Measurements from ENCODE around the gene KDM4C. TPM values are rescaled to one million over a fixed set of nuclear protein-coding genes. Genes with fewer than 3 reads are reported as not detected.
"Not testable (repeated sequence)": the region's sequence is repeated elsewhere in the genome, so short reads cannot be mapped to it uniquely, and the experiment has no call there.

KDM4C gene
- total RNA-seq, 2 experiments from 2014 or later: 51.5 to 60.3 TPM

DNA sequence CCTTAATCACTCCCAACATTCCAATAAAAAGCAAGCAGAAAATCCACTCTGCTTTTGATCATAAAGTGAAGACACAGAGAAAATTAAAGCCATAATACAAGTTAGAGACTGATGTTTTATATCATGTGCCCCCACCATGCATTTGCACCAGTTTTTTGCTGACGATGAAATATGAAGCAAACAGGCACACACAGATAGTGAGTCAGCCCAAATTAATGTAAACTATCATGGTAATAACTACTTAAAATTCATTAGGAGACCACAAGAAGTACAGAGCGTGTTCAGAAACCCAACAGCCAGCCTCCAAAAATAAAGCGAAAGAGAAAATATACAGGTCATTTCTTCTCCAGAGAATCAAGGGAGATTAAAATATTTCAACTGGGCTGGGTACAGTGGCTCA is 46.4 kb upstream of the KDM4C start:
- no peaks in the 10 kb centered on the region for H3K79me2 ChIP-seq (ENCODE audit: insufficient read depth, low read depth, low read length)
- CTCF ChIA-PET (ENCODE audit: unreplicated experiment): no interaction called here
- H3K36me3 ChIP-seq (ENCODE audit: insufficient read depth, low read length): no peaks in the 10 kb centered on the region
- no peak overlapping the region for H3K4me2 ChIP-seq (ENCODE audit: low read length)
- H3K9me2 ChIP-seq (ENCODE audit: insufficient read depth, low read length): no peaks in the 10 kb centered on the region
- no peak overlapping the region for H3K4me3 ChIP-seq (ENCODE audit: low read depth, low read length, poor library complexity, severe bottlenecking)
- DNase-seq (ENCODE audit: low spot score): no peak
- no peak overlapping the region for H2AFZ ChIP-seq (ENCODE audit: low read length)
- peaks cover 14% of the 10 kb centered on the region; the same call in 1 of the 2 replicates for H3K9me3 ChIP-seq (ENCODE audit: low read length)
- BruUV-seq (replicated peaks): no TSS peak
- intact Hi-C loops (cut with micrococcal nuclease; ENCODE audit: unreplicated experiment): no loop called here
- H3K4me1 ChIP-seq (ENCODE audit: insufficient read depth, low read length, poor library complexity, severe bottlenecking): no peaks in the 10 kb centered on the region
- H4K20me1 ChIP-seq (ENCODE audit: insufficient read depth, low read length): no peaks in the 10 kb centered on the region
- no peak overlapping the region for H3K27ac ChIP-seq (ENCODE audit: low read depth, low read length, poor library complexity, severe bottlenecking)
- no peak for TF ChIP-seq EZH2phosphoT487 (IDR thresholded peaks at IDR 0.05; ENCODE audit: borderline replicate concordance, low read depth, low read length)
- TF ChIP-seq, protein P1, sequence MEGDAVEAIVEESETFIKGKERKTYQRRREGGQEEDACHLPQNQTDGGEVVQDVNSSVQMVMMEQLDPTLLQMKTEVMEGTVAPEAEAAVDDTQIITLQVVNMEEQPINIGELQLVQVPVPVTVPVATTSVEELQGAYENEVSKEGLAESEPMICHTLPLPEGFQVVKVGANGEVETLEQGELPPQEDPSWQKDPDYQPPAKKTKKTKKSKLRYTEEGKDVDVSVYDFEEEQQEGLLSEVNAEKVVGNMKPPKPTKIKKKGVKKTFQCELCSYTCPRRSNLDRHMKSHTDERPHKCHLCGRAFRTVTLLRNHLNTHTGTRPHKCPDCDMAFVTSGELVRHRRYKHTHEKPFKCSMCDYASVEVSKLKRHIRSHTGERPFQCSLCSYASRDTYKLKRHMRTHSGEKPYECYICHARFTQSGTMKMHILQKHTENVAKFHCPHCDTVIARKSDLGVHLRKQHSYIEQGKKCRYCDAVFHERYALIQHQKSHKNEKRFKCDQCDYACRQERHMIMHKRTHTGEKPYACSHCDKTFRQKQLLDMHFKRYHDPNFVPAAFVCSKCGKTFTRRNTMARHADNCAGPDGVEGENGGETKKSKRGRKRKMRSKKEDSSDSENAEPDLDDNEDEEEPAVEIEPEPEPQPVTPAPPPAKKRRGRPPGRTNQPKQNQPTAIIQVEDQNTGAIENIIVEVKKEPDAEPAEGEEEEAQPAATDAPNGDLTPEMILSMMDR (conservative IDR thresholded peaks at IDR 0.05; ENCODE audit: low read length): no peak
- POLR2A ChIA-PET: no interaction called here

GRCh38 chr9:6712041-6712440 is 45.7 kb upstream of the KDM4C start:
- POLR2A ChIA-PET: no interaction called here
- no TSS peak for BruUV-seq (replicated peaks)

DNA sequence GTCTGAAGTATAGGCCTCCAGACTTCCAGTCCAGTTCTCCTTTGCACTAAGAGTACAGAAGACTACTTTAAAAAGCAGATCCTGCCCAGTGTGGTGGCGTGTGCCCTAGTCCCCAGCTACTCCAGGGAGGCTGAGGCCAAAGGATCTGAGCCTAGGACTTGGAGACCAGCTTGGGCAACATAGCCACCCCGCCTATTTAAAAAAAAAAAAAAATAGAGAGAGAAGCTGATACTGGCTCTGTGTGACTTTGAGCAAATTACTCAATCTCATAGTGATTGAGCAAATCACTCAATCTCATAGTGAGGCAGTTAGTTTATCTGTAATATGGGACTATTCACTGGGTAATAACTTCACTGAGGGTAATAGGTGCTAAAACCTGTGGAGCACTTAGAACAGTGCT is 43.6 kb upstream of the KDM4C start:
- CTCF ChIA-PET (ENCODE audit: unreplicated experiment): interaction anchor here (0.6 kb wide), 1 partner anchor 1269 kb away, joined by 3 read pairs; no protein-coding TSS in a partner anchor
- no TSS peak for BruUV-seq (replicated peaks)

More at GRCh38 chr9:6712041-6712440, 45.7 kb upstream of the KDM4C start:
- H3K9me3 ChIP-seq (ENCODE audit: low read length): peaks cover 14% of the 10 kb centered on the region; the same call in 1 of the 2 replicates
- H3K79me2 ChIP-seq (ENCODE audit: insufficient read depth, low read depth, low read length): no peaks in the 10 kb centered on the region
- H4K20me1 ChIP-seq (ENCODE audit: insufficient read depth, low read length): no peaks in the 10 kb centered on the region
- CTCF ChIA-PET (ENCODE audit: unreplicated experiment): no interaction called here
- no peak for TF ChIP-seq EZH2phosphoT487 (IDR thresholded peaks at IDR 0.05; ENCODE audit: borderline replicate concordance, low read depth, low read length)
- TF ChIP-seq, protein P1 (conservative IDR thresholded peaks at IDR 0.05; ENCODE audit: low read length): no peak
- H2AFZ ChIP-seq (ENCODE audit: low read length): no peak overlapping the region
- H3K4me3 ChIP-seq (ENCODE audit: low read depth, low read length, poor library complexity, severe bottlenecking): no peak overlapping the region
- no peaks in the 10 kb centered on the region for H3K9me2 ChIP-seq (ENCODE audit: insufficient read depth, low read length)
- no peak overlapping the region for H3K4me2 ChIP-seq (ENCODE audit: low read length)
- intact Hi-C loops (cut with micrococcal nuclease; ENCODE audit: unreplicated experiment): no loop called here
- no peak for DNase-seq (ENCODE audit: low spot score)
- H3K4me1 ChIP-seq (ENCODE audit: insufficient read depth, low read length, poor library complexity, severe bottlenecking): no peaks in the 10 kb centered on the region
- H3K27ac ChIP-seq (ENCODE audit: low read depth, low read length, poor library complexity, severe bottlenecking): no peak overlapping the region
- H3K36me3 ChIP-seq (ENCODE audit: insufficient read depth, low read length): no peaks in the 10 kb centered on the region

GRCh38 chr9:6715153-6715754 is 42.5 kb upstream of the KDM4C start:
- H3K36me3 ChIP-seq (ENCODE audit: insufficient read depth, low read length); BruUV-seq (replicated peaks); H3K4me3 ChIP-seq (ENCODE audit: low read depth, low read length, poor library complexity, severe bottlenecking); DNase-seq (ENCODE audit: low spot score); H3K4me1 ChIP-seq (ENCODE audit: insufficient read depth, low read length, poor library complexity, severe bottlenecking); H3K9me2 ChIP-seq (ENCODE audit: insufficient read depth, low read length); H2AFZ ChIP-seq (ENCODE audit: low read length); H3K9me3 ChIP-seq (ENCODE audit: low read length); H4K20me1 ChIP-seq (ENCODE audit: insufficient read depth, low read length); H3K79me2 ChIP-seq (ENCODE audit: insufficient read depth, low read depth, low read length); intact Hi-C loops (cut with micrococcal nuclease; ENCODE audit: unreplicated experiment); H3K27ac ChIP-seq (ENCODE audit: low read depth, low read length, poor library complexity, severe bottlenecking): not testable (repeated sequence)
- CTCF ChIA-PET (ENCODE audit: unreplicated experiment): interaction anchor here (0.6 kb wide), 1 partner anchor 15 kb away, joined by 7 read pairs; no protein-coding TSS in a partner anchor
- peak overlapping the region; percentile 31; the same call in 1 of the 2 replicates for H3K4me2 ChIP-seq (ENCODE audit: low read length)
- POLR2A ChIA-PET: interaction anchor here (0.5 to 1.0 kb wide), 2 partner anchors 27 to 37 kb away, joined by 3 to 6 read pairs; no protein-coding TSS in a partner anchor

More for the DNA sequence above, 43.6 kb upstream of the KDM4C start:
- H3K36me3 ChIP-seq (ENCODE audit: insufficient read depth, low read length): no peaks in the 10 kb centered on the region
- TF ChIP-seq, protein P1 (conservative IDR thresholded peaks at IDR 0.05; ENCODE audit: low read length): no peak
- TF ChIP-seq EZH2phosphoT487 (IDR thresholded peaks at IDR 0.05; ENCODE audit: borderline replicate concordance, low read depth, low read length): no peak
- H3K9me2 ChIP-seq (ENCODE audit: insufficient read depth, low read length): no peaks in the 10 kb centered on the region
- no peaks in the 10 kb centered on the region for H4K20me1 ChIP-seq (ENCODE audit: insufficient read depth, low read length)
- intact Hi-C loops (cut with micrococcal nuclease; ENCODE audit: unreplicated experiment): no loop called here
- H3K79me2 ChIP-seq (ENCODE audit: insufficient read depth, low read depth, low read length): no peaks in the 10 kb centered on the region
- no peak overlapping the region for H2AFZ ChIP-seq (ENCODE audit: low read length)
- DNase-seq (ENCODE audit: low spot score): no peak
- H3K27ac ChIP-seq (ENCODE audit: low read depth, low read length, poor library complexity, severe bottlenecking): no peak overlapping the region
- POLR2A ChIA-PET: no interaction called here
- H3K9me3 ChIP-seq (ENCODE audit: low read length): no peaks in the 10 kb centered on the region
- H3K4me3 ChIP-seq (ENCODE audit: low read depth, low read length, poor library complexity, severe bottlenecking): no peak overlapping the region
- no peak overlapping the region for H3K4me2 ChIP-seq (ENCODE audit: low read length)
- H3K4me1 ChIP-seq (ENCODE audit: insufficient read depth, low read length, poor library complexity, severe bottlenecking): no peaks in the 10 kb centered on the region
